CD4-positive, alpha-beta T cell treated with Interleukin-21 for 1 hour (primary cell): Measurements from ENCODE around the gene SETD5.

Experiments
- DNase-seq: peaks from one replicate; pipeline ENCODE4 v3.0.0-alpha.2; 2020

SETD5 gene, protein sequence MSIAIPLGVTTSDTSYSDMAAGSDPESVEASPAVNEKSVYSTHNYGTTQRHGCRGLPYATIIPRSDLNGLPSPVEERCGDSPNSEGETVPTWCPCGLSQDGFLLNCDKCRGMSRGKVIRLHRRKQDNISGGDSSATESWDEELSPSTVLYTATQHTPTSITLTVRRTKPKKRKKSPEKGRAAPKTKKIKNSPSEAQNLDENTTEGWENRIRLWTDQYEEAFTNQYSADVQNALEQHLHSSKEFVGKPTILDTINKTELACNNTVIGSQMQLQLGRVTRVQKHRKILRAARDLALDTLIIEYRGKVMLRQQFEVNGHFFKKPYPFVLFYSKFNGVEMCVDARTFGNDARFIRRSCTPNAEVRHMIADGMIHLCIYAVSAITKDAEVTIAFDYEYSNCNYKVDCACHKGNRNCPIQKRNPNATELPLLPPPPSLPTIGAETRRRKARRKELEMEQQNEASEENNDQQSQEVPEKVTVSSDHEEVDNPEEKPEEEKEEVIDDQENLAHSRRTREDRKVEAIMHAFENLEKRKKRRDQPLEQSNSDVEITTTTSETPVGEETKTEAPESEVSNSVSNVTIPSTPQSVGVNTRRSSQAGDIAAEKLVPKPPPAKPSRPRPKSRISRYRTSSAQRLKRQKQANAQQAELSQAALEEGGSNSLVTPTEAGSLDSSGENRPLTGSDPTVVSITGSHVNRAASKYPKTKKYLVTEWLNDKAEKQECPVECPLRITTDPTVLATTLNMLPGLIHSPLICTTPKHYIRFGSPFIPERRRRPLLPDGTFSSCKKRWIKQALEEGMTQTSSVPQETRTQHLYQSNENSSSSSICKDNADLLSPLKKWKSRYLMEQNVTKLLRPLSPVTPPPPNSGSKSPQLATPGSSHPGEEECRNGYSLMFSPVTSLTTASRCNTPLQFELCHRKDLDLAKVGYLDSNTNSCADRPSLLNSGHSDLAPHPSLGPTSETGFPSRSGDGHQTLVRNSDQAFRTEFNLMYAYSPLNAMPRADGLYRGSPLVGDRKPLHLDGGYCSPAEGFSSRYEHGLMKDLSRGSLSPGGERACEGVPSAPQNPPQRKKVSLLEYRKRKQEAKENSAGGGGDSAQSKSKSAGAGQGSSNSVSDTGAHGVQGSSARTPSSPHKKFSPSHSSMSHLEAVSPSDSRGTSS (N-terminal part only)

DNA sequence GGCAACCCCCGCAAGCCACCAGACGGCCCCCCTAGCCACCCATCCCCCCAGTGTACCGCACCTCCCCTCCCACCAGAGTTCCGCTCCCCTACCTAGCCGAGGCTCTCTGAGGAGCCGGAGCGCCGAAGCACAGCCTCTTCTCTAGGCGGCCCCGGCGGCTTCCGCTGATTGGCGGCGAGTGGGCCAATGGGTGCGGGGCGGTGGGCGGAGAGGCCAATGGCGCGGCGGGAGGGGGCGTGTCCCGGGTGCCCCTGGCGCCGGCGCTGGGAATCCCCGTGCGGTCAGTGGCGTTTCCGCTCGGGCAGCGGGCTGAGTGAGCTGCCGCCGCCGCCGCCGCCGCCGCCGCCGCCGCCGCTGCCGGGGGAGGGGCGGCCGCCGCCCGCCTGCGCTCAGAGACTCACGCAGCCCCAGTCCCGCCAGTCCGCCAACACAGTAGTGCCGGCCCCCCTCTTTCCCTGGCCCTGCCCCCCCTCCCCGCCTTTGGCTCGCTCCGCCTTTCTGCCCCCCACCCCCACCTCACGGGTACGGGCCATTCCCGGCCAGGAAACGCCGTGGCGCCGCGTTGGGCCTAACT is at the start of gene SETD5:
Gene SETD5 (plus strand): TSS at position 284 of the 574 bp plus-strand sequence. CDS start 31,324 bp downstream, outside the sequence.
- DNase-seq: peak; percentile 99

DNA sequence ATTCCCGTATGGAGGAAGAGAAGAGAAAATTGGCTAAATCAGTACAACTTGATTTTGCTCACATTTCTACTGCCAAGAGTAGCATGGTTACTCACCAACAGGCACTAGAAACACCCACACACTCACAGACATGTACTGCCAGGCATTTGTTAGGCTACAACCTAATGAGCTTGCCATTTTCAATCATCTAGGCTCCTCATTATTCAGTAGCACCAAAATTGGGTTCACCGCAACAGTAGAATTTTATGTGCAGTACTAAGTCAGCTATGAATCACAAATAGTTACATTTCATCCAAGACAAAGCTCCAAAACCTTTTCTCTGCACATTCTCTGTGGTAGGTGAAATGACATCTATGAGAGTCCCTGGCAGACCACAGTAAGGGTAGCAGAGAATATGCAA is 49.5 kb upstream of the SETD5 start:
- no peak for DNase-seq

DNA sequence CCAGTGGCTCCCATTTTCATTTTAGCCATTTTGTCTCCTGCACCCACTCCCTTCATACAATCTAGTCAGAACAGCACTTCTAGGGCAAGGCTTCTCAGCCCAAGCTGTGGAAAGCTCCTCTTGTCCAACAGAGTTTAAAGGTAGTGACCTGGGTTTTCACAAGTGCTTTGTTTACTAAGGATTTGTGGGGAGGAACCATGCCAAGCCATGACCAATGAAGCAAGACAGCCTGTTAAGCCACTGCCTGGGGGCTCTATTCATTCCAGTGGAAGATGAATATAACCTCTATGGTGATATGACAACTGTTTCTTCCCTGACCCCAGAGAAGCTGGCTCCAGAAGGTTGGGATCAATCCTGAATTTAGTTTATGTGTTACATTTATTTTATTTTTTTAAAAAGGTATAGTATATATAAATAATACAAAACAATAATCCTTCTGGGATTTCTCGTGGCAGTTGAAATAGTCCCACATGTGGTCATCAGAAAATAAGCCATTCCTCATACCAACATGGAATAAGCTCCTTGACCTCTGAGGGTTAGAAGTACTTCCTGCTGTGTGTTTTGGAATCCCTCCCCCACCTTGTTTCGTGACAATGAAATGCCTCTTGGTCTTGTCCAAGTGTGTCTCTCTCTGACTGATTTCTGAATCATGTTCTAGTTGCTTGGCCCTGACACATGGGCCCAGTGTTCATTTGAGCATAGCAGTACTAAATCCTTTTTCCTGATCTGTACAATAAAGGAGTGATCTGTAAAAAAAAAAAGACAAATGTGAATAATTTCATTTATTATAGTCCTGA is 47.9 kb upstream of the SETD5 start:
- no peak for DNase-seq

DNA sequence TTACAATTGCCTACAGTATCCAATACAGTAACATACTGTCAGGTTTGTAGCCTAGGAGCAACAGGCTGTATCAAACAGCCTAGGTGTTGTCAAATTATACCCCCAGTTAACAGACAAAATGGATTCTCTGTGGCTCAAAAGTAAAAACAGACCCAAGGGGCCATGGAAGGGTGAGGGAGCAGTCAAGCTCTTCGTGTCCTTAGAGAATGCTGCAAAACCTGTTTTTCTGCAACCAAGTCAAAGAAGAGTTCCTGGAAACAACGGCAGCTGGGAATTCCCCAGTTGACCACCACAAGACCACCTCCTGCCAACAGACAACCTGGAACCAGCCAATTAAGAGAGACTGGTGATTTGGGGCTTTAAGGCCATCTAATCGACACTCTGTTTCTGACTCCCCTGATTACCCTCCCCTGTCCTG is 45.7 kb upstream of the SETD5 start:
- no peak for DNase-seq

DNA sequence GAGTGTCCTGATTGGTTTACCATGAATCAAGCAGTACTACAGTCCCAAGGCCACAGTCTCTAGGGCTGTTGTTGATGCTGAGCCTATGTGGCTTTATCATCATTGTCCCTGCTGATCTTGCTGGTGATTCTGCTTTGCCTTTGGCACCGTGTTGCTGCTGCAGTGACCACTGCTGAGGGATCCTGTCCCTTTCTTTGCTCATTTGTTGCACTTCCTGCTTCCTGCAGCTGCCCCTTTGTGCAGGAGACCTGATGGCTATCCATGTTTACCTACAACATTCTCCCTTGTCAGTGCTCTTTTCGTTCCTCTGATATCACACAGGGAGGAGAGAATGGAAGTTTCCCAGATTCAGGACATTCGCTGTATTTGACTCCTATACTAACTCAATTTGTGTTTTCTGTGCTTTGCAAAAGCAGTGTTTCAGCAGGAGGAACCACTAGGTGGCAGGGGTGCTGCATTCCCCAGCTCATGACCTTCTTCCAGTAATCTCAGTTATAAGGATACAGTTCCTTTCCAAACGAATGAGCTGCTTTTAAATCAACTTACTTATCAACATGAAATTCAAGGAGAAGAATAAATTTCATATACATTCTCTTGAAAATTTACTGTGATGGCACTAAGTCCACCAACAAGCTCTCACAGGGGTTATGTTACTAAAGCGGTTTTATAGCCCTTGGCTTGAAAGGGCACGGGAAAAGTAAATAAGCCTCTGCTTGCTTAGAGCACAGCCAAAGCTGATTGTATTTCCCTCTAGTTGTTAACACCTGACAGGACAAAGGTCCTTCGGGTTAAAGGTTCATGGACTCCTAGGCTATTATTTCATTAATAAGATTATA is 44.3 kb upstream of the SETD5 start:
- peak; percentile 67 for DNase-seq

DNA sequence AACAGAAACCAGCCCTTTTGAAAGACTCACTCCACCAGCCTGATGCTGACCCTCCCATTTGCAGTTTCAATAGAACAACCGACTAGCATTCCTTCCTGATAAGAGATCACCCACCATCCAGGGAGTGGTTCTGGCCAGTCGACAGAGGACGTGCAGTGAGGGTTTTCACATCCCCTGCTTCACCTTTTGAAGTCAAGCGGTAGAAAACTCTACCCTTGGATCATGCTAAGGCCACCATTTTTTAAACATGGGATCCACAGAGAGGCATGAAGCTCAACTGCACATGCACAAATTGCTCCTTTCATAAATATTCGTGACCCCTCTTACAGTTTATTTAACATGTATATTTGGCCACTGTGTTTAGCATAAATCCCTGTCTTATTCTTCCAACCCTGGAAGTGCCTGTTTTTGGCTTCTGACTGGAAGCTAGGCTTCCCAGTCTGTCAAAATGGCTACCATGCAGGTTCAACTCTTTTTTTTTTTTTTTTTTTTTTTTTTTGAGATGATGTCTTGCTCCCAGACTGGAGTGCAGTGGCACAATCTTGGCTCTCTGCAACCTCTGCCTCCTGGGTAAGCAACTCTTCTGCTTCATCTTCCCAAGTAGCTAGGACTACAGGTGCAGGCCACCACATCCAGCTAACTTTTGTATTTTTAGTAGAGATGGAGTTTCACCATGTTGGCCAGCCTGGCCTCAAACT is 35.6 kb upstream of the SETD5 start:
- DNase-seq: no peak

DNA sequence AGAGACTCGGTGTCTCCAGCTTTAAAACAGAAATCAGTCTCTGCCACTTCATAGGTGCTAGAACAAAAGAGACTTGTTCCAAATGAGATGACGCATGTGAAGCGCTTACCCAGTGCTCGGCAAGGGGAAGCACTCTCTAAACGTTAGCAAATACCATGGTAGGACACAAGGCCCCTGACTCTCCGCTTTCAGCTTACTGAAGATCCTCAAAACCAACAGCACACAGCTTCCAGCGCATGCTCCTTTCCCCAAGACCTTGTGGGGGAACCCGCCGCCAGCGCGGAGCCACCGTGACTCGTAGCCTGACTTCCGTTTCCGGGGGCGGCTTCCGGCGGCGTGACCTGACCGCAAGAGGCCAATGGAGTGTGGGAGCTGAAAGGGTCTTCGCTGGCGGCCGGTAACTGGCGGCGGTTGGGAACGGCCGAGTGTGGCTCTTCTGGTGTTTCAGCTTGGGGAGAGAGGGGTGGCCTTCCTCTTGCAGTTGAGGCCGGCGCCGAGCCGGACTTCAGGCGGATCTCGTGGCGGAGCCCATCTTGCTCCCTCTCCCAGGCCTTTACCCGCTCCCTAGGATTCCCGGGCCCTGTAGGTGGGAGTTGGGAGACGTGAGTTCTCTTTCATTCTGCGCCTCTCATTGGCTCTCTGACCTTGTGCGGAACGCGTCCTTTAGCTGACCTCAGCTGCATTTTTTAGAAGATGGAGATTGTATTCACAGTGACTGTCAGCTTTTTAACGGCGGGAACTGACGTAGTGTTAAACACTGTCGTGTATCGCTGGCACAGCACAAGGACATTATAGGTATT is 34.5 kb upstream of the SETD5 start, which contains the start of gene THUMPD3:
Gene THUMPD3 (plus strand): TSS at position 324 of the 800 bp plus-strand sequence. CDS start 2,015 bp downstream, outside the sequence.
- DNase-seq: peak; percentile 90

DNA sequence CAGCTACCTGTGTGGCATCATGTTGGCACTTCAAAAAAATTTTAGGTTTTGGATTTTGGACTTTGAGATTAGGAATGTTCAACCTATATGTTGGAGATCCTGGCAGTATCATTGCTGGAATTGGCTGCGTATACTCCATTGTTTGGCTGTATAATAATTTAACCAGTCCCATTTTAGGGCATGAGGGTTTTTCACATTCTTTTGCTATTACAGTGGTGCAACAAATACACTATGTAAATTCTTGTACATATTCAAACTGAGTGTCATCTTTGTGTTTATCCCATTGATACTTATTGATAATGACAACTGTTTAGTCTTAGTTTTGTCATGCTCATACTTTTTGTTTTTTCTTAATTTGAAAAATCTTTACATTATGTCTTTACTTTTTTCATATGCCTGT is 27.9 kb upstream of the SETD5 start:
- DNase-seq: no peak

DNA sequence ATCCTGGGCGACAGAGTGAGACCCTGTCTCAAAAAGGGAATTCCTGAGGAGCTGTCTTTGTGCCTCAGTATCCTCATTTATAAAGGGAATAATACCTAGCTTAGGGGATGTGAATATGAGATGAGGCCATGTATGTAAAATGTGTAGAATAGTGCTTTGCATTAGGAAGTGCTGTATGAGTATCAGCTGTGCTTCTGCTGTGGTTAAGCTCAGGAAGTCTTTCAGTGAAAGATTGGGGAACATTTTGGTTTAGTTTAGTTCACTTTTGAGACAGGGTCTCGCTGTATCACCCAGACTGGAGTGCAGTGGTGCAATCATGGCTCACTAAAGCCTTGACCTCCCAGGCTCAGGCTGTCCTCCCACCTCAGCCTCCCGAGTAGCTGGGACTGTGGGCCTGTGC is 23.9 kb upstream of the SETD5 start:
- DNase-seq: no peak

DNA sequence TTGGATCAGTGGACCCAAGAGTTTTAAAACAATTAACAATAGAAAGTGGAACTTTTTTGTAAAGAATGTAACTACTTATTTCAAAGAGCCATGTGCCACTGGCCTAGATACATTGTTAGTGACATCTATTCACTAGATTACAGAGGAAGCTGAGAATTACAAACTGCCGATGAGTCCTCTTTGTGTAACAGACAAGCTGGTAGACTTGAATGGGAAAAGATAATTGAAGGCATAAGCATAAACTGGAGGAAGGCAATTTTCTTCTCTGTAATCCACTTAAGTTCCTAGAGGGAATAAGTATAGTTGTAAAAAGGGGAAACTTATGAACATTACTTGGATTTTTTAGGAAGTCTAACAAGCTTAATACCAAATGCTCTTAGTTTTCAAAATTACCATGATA is 19.4 kb upstream of the SETD5 start:
- DNase-seq: no peak

DNA sequence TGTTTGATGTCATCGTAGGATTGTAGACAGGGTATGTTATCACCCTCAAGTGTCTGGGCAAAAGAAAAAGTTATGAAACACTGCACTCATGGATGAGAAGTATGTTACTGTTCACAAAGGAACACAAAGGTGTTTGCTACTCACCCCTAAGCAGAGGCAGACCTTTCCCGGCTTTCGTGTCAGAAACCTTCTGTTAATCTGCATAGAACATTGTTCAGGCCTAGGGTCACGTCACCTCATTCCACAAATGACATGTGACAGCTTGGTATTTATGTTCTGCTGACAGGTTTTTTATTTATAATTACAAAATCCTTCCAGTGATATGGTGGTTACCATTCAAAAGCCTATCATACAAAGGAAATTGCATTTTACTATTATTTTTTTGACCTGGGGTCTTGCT is 18.1 kb upstream of the SETD5 start:
- DNase-seq: no peak

DNA sequence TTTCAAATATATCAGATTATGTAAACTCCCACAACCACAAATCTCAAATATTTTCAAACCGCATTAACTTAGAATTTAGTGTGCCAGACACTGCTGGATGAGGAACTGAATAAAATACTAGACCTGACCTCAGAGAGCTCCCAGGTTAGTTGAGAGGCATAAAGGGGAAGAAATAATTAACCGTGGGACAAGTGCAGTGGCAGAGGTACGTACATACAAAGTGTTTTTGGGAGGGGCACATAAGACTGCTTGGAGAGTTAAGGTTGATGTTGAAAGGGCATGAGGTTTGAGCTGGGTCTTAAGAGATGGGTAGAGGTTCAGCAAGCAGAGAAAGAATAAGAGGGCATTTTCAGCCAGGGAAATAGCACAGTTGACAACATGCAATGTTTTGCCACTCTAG is 17.4 kb upstream of the SETD5 start:
- DNase-seq: no peak

DNA sequence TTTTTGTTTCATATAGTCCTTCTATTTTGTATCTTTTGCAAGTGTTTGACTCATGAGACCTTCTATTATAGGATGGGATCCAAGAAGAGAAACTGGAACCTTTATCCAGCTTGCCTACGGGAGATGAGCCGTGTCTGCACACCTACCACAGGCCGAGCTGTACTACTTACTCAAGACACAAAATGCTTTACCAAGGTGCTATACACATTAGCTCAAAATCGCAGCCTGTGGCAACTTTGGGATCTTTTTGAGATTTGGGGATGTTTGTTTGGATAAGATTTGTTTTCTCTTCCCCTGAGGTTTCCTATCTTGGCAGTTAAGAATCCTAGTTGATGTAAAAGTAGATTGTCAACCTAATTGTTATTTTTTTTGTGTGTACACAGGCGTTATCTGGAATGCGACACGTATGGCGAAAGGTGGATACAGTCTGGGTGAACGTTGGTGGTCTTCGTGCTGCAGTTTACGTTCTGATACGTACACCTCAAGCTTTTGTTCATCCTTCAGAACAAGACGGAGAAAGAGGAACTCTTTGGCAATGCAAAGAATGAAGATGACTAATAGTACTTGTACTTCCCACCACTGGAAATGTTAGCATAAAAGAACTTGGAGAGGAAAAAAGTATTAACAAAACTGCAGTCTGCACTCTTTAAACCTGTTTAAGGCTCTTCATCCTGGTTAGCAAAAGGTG is 13.1 kb upstream of the SETD5 start:
- no peak for DNase-seq

DNA sequence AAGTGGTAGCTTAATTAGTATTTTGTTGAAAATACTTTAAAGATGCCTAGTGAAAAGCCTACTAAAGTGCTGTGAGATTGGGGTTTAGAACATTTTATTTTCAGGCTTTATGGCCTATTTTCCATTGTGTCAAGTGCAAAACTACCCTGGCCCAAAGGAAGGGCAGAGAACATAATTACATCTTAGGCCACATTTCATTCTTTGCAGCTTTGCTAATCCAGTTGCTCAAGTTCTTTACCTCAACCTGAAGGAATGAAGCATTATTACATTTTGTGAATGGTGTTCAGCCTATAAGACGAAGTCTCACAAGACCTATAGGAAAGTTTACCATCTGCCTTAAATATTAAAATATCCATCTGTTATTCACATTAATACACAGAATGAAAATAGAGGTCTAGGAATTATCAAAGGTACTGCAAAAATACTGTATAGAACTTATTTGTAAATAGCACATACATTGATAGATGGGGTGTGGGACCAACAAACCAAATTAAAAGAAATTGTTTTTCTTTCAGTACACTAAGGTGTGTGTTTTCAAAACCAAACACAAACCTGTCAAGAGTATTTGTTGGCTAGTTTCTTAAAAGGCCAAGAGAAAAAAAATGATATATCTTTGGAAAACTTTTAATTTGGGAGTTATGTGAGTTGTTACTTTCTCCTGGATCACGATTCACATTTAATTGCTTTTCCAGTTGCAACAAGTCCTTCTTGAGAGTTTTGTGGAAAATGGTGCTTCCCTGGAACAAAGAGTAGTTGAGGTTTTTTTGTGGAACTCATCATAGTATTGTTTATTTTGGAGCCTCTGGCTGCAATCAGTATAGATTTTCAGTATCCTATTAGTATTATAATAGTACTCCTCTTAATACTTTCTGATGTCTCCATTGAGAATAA is 12.0 kb upstream of the SETD5 start:
- DNase-seq: no peak

DNA sequence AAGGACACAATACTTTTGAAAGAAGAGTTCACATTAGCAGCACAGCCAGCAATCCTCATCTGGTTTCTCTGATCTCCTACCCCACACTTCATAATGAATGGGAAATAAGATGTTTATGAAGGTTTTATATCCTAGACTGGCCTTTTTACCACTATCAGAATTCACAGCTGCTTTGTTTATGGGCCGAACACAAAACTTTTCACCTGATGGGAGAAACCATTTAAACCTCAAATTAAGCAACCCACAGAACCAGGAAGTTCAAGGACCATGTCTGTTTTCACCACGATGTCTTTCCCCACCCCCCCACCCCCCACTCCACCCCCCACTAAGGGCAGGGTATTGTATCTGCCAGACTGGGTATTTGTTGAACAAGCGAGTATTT is 11.3 kb upstream of the SETD5 start:
- no peak for DNase-seq

DNA sequence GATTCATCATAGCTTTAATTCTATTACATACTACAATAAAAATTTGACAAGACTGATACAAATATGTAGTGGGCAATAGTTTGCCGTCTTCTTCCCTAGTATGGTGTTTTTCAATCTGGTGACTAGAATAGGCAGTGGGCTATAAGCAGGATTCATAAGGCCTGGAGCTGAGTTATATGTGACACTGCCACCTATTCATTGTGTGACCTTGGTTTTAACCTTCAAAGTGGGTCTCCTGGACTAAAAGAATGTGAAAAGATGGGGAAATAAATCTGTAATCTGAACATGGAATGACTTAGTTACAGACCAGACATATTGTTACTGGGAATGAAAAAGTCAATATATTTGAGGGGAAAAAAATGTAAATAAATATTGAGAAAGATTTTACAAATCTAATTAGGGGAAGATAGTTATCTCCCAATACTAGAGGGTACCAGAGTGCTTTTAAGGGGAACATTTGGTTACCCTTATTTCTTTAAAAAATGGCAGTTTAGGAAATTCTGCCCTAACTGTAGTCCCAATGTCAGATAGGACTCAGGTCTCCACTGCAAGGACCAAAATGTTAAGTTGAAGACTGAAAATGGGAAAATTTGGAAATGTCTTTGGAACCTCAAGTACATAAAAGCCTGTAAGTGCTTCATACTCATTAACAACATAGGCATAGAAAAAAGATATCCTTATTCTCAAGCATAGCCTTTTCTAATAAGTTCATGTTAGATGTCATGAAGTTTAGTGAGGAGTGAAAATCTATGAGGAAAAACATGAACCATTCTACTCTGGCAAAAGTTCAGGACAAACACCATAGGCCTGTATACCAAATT is 10.7 kb upstream of the SETD5 start:
- DNase-seq: no peak

DNA sequence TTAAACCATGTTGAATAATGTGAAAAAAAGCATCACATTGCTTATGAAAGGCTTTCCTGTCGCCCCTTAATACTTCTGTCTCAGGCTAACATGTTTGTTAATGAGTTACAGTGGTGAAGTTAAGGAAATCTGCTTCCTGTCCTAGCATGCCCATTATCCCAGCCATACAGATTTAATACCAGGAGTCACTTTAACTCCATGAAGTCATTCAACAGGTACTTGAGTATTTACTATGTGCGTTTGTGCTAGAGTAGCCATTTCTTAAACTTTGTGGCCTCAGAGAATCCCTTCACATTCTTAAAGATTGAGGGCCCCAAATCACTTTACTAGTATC is 10.1 kb upstream of the SETD5 start:
- no peak for DNase-seq
